Measurements from ENCODE around the gene MYH7B.

Gene MYH7B

DNA sequence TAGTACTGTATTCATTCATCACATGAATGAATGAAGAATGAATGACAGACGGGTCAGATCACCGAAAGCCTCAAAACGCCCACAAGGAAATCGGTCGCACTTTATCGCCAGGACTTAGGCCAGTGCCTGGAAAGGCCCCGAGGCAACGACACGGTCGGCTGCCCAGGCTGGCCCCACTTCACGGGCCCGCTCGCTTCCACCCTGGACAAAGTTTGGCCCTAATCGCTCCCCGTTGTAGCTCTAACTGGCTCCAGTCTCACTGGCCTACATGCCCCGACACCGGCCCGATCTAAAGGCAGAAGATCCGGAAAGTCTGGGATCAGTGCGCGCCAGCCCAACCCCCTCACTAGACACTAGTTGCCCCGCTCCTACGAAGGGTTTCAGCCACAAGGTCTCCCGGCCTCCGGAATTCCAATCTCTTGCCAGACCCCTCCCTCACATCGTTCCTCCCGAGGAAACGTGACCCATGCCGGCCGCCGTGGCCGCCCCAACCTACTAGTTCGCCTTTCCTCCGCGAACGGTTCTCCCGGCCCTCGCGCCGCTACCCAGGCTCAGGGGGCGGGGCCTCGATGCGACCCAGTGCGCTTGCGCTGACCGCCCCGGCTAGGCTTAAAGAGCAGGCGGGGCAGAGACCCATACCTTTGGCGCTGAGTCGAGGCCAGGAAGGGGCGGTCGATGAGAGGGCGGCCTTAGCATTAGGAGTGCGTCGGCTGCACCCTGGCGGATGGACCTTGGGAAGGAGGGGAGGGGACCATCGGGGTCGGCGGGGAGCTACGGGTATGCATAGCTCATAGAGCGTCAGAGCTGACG, at the start of gene MYH7B, which contains the start of gene GSS:
Gene MYH7B, plus strand, starts transcription at position 638 of the 810 bp plus-strand sequence. CDS start 22,138 bp downstream, outside the sequence.
Gene GSS, minus strand, starts transcription at position 576 of the 810 bp plus-strand sequence. CDS start 3,954 bp downstream, outside the sequence.
- peak; percentile 98 for FAIRE-seq

DNA sequence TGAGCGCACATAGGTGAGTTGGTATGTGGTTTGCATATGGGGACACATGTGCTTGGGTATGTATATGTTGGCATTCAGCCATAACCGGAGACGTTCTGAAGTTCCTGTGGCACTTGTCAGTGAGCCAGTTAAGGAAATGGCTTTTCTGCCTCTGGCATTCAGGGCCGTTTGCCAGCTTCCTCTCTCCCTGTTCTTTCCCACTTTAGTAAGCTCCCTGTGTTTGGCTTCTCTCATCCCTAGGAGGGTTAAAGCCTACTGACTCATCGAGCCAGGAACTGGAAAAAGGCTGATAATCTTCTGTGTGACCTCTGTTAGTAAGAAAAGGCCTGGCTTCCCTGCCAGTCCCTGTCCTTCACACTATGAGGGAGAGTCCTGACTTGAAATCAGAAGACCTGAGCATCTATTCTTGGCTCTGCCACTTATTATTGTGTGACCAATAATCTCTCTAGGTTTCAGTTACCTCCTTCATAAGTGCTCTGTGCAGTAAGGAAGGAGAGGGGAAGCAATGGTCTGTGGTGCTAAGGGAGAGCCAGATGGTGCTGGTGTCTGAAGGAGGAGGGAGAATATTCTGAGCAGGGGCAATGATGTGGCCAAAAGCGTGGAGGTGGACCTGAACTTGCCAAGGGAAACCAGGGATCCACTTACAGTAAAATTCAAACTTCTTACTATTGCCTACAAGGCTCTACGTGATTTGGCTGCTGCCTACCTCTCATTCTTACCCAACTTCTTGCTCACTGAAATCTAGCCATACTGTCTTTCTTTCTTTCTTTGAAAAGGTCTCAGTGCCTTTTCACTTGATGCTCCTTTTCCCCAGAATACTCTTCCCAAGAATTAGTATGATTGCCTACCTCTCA, 47.8 kb upstream of the MYH7B start:
- FAIRE-seq, result no peak
- DNase-seq (ENCODE audit: low spot score), result peak; percentile 85

More for the DNA sequence above, at the start of gene MYH7B, which contains the start of gene GSS:
- DNase-seq (ENCODE audit: low spot score), result peak; percentile 99

DNA sequence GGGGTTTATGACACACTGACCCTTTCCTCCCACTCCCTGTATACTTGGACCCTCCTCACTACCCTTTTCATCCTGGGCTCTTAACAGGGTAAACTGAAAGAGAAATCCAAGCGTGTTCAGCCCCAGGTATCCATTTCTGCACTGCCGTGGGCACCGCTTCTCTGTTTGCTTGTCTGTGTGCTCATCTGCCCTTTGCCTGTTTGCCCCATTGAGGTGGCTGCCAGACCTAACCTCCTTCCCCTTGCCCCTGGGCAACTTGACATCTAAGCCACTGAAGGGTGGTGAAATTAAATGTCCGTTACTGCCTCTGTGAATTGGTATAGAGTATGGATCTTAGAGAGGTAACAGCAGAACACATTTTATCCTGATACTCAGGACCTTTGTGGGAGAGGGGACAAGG, 40.5 kb upstream of the MYH7B start:
- DNase-seq (ENCODE audit: low spot score), result no peak
- FAIRE-seq, result no peak

DNA sequence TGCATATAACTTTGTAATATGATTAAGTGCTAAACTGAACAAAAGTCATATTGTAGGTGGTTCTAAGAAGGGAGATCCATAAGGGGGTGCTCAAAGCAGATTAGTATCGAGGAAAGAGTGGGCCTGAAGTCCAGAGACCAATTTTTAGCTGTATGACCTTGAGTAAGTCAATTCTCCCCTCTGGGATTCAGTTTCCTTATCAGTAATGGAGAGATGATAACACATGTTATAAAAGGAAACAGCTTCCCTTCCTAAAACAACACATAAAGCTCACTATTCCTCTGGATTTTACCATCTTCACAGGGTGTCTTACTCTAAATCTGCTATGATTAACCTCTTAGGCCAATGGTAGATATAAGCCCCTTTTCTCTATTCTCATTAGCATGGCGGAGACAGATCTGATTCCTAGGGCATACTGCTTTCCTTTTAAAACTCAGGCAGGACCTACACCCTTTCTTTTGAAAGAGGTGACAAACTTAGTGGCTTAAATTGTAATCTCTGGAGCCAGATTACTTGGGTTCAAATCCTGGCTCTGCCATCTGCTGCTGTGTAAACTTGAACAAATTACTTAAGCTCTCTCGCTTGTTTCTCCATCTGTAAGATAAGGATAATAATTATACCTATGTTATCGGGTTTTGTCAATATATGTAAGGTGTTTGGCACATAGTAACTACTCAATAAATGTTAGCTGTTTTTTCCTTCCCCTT, 39.8 kb upstream of the MYH7B start:
- DNase-seq (ENCODE audit: low spot score), result no peak
- no peak for FAIRE-seq

DNA sequence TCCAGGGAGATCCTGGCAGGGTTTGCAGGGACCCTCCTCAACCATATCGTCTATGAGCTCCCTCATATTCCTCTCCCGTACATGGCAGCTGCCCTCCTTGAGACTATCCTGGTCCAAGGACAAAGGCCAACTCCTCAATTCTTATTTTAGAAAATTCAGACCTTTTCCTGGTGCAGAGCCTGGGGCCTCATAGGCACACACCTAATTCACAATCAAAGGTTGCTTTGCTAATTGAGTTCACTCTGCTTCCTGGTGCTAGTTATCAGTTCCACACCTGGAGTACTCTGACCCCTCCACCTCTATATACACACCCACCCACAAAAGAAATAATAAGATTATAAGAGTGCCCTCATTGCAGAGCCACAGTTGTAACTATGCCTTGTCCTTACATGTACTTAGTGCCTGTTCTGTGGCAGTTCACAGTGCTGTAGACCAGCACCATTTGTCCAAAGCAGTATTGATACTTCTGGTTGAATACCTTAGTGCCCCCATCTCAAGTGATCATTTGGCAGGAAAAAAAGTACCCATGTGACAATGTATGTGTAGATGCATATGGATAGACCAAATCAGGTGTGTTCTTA, 38.8 kb upstream of the MYH7B start:
- FAIRE-seq, result no peak

DNA sequence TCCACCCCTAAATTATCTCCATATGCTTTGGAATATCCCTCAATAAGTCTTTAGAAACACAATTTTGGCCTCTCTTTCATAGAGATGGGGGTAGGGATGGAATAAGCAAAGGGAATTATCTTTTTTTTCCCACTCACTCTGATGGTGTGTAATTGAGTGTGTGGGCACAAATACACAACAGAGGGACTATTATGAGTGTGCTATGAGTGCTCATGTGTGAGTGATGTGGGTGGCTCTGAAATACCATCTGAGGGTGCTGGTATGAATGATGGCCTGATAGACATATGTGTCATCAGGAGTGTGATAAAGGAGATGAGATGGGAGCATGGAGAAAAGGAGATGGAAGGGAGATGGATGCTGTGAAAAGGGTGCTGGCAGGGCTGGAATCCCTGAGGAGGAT, 35.6 kb upstream of the MYH7B start:
- DNase-seq (ENCODE audit: low spot score) (no peak), FAIRE-seq (no peak)

More for the DNA sequence above, 38.8 kb upstream of the MYH7B start:
- no peak for DNase-seq (ENCODE audit: low spot score)

DNA sequence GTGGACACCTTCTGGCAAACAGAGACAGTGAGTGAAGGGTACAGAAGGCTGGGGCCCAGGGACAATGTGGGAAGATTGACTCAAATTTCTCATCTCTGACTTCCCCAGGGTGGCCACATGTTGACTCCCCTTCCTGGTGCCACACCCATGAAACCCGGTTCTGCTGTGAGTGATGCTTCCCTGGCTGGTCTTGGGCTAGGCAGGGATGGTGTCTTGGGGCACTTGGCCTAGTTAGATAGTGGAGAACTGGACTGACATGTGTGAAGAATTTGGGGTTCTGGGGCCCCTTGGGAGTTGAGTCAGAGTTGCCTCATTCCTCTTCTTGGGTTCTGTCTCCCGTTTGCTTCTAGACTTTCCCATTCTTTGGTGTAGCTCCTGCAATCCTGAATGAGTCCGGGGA, 34.2 kb upstream of the MYH7B start:
- no peak for FAIRE-seq

DNA sequence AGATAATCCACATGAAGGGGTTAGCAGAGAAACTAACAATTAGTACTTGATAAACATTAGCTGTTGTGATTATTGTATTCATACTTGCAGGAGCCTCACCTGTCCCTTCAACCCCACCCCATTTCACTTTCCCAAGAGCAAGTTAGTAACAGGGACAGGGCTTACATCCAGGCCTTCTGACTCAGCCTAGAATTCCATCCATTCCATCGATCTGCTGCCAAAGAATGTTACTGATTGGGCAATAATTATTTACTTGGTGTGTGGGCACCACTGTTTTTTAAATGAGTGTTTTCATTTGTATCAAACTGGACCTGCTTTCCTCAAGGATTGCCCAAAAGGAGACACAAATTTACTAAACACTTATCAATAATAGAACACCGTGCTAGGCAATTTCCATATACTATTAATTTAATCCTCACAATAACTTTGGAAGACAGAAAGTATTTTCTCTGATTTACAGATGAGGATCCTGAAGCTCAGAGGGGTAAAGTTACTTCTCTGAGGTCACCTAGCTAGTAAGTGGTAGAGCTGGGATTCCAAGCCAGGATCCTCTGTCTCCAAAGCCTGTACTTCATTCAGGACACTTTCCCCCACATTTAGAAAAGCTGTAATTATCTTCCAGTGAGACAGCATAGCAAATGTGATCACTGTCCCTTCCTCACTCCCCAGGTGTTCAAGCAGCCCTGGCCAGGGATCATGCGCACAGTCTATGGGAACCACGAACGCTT, 32.9 kb upstream of the MYH7B start:
- DNase-seq (ENCODE audit: low spot score) (peak; percentile 65), FAIRE-seq (no peak)

More for the DNA sequence above, 34.2 kb upstream of the MYH7B start:
- DNase-seq (ENCODE audit: low spot score), result no peak

DNA sequence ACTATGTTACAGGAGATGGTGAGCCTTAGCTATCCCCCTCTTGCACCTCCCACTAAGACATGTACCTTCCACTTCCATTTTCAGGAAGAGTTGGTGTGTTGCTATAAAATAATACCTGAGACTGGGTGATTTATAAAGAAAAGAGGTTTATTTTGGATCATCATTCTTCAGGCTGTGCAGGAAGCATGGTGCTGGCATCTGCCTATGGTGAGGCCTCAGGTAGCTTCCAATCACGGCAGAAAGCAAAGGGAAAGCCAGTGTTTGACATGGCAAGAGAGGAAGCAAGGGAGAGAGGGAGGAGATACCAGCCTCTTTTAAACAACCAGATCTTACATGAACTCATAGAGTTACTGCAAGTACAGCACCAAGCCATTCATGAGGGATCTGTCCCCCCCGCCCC, 32.3 kb upstream of the MYH7B start:
- DNase-seq (ENCODE audit: low spot score), result no peak
- FAIRE-seq, result no peak

DNA sequence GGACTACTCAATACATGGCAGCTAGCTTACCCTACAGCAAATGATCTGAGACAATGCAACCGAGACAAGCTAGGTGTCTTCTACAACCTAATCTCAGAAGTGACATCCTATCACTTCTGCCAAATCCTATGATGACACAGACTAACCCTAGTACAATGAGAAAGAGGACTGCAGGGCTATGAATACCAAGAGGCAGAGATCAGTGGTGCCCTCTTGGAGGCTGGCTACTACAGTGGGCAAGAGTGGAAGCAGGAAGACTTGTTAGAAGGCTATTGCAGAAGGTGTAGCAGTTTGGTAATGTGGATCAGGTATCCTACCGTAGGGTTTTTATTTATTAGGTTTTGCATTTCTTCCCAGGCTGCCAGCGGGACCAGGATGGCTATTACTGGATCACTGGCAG, 30.3 kb upstream of the MYH7B start:
- DNase-seq (ENCODE audit: low spot score), result no peak
- FAIRE-seq, result no peak

DNA sequence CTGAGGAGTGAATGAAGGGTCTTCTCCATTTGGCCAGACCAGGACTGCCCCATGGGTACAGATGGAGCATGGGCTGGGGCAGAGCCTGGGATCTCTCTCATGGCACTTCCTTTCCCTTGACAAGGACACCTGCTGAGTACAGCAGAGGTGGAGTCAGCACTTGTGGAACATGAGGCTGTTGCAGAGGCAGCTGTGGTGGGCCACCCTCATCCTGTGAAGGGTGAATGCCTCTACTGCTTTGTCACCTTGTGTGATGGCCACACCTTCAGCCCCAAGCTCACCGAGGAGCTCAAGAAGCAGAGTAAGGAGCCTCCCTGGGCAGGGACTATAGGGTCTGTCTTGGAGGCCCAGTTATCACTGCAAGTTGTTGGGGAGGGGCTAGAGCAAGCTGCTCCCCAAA, 29.7 kb upstream of the MYH7B start:
- FAIRE-seq, result no peak

DNA sequence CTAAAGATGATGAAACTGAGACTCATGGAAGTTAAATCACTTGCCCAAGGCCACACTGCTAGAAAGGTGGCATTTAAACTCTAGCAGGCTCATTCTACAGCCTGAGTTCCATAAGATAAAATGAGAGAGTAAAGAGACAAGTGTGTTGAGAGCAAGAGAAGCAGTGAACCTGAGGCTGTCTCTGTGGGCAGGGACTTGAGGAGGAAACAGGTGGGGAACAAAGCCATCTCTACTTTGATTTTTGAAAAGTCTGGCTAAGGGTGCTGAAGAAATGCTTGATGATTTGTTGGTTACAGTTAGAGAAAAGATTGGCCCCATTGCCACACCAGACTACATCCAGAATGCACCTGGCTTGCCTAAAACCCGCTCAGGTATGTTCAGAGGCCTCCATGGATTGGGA, 29.1 kb upstream of the MYH7B start:
- FAIRE-seq, result no peak
- DNase-seq (ENCODE audit: low spot score), result no peak

More for the DNA sequence above, 29.7 kb upstream of the MYH7B start:
- no peak for DNase-seq (ENCODE audit: low spot score)

DNA sequence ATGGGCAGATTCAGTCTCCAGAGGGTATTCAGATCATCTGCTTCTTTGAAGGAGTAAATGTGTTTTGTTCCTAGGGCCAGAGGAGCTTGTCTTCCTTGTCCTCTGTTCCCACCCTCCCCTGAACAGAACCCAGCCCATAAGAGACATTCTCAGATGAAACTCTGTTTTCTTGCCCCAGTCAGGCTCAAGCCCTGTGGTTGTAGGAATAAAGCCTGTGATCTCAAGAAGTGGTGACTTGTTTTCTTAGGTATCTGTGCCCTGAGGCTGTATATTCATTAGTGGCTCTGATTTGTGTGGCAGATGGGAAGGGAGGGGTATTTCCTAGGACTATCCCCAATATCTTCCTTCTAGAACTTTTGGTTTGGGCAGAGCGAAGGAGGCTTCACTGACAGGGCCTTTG, 27.9 kb upstream of the MYH7B start:
- DNase-seq (ENCODE audit: low spot score), result no peak
- FAIRE-seq, result no peak

DNA sequence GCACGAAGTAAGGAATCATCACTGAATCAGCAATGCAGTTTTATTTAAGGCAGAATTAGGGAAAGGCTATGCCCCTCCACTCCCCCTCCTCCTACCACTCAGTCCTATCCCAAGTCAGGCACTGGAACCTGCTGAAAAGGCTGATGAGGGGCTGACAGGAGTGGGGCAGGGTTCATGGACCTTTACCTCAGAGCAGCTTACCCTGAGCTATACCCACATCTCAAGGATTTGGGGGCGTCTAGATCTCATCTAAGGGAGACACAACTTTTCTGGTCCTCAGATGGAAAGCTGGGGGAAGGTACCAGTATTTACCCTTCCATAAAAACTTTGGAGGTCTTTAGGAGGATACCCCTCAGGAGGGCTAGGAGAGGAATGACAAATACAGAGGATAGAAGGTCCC, 27.3 kb upstream of the MYH7B start:
- no peak for FAIRE-seq
- no peak for DNase-seq (ENCODE audit: low spot score)

DNA sequence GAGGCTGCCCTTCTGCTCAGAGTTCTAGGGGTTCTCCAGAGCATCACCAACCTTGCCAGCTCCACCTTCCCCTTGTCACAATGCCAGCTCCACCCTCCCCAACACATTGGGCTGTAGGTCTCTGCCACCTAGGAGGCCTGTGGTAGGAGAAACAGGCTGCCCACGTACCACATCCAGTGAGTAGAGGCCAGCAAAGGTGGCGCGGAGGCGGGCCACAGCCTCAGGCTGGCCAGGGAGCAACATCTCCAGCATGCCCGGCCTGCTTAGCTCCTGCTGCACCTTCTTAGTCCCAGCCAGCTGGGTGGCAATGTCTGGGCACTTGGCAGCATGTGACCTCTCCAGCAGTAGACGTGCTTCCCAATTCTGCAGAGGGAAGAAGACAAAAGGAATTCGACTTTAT, 23.9 kb upstream of the MYH7B start:
- no peak for FAIRE-seq
- DNase-seq (ENCODE audit: low spot score), result no peak

DNA sequence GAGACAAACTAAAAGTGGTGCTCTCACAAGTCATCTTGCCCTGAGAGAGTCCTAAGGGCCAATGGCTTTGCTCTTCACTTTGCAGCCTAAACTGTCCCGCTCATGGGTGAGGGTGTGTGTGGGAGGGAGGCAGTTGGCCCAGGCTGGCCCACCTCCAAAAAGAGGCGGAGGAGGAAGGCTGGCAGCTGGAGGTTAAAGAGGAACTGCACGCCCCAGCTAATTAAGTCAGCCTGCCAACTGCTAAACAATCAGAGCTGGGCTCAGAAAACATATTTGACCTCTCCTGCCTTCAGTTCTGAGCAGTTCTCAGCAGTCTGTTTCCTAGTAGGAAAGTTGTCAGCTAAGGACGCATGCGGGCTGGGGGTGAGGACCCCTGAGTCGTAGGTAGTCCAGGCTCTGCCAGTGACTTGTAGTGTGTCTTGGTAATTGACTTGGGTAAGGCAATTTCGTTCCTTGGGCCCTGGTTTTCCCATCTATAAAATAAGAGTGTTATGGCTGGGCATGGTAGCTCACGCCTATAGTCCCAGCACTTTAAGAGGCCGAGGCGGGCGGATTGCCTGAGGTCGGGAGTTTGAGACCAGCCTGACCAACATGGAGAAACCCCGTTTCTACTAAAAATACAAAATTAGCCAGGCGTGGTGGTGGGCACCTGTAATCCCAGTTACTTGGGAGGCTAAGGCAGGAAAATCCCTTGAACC, 17.1 kb upstream of the MYH7B start:
- DNase-seq (ENCODE audit: low spot score) (no peak), FAIRE-seq (no peak)

DNA sequence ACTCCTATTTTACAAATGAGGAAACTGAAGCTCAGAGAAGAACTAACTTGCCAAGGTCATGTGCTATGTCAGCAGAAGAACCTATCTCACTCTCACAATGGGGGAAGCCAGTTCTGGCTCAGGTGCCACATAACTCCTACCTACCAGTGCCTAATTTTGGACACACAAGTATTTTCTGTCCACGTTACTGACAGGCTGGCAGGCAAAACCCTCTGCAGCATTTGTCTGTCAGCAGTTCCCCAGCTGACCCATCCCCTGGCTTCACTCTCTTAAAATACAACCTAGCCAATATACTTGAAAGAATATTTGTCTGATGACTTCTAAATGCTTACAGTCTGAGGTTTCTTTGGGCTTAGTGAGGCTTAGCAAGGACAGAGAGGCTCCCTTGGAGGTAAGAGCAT, 15.6 kb upstream of the MYH7B start:
- no peak for FAIRE-seq
- DNase-seq (ENCODE audit: low spot score), result no peak

DNA sequence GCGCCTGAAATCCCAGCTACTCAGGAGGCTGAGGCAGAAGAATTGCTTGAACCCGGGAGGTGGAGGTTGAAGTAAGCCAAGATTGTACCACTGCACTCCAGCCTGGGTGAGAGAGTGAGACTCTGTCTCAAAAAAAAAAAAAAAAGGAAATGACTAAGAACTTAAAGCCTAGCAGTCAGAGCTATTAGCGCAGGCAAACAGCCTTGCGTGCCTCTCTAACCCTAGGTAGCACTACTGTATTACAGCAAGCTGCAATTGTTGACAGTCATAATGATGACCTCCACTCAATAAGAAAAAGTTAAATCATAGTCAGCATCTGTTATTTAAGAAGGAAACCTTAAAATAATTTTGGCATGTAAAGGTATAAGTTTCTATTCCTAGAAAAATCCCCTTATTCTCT, 14.4 kb upstream of the MYH7B start:
- FAIRE-seq, result no peak

DNA sequence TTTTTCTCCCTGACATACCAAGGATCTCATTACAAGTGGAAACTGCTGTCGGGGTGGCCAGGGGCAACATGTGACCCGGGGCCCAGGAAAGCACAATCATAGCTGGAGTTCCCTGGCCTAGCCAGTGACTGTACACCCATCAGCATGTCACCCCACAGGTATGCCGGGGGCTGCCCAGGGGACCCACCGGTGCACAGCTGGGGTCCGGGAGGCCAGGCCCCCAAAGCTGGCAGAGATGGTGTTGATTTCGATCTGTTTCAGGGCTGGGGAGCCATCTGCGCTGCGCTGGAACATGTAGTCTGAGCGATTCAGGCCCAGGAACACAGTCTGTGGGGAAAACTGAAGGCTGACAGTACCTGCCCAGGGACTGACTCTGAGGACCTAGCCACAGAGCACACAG, 13.4 kb upstream of the MYH7B start:
- DNase-seq (ENCODE audit: low spot score) (no peak), FAIRE-seq (no peak)

More for the DNA sequence above, 14.4 kb upstream of the MYH7B start:
- no peak for DNase-seq (ENCODE audit: low spot score)
